ENCODE data around the gene ADGRF5.

Gene ADGRF5

DNA sequence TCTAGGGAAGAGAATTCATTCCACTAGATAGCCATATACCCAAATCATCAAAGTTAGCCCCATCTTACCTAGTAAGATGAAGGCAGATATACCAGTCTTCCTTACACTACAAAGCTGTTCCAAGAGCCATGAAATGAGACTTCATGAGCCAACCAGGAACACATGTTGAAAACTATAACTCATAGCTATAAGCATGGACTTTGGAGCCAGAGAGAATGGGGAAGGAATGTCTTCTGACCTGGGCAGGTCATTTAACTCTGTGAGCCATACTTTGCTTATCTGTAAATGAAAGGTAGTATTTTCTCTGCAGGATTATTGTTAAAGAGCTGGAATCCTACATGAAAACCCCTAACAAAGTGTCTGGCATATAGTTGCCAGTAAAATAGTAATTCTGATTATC is 27.3 kb downstream of the ADGRF5 start:
- no peak overlapping the region; the same call in 1 of the 2 replicates for H3K27ac ChIP-seq
- TF ChIP-seq, protein P1, sequence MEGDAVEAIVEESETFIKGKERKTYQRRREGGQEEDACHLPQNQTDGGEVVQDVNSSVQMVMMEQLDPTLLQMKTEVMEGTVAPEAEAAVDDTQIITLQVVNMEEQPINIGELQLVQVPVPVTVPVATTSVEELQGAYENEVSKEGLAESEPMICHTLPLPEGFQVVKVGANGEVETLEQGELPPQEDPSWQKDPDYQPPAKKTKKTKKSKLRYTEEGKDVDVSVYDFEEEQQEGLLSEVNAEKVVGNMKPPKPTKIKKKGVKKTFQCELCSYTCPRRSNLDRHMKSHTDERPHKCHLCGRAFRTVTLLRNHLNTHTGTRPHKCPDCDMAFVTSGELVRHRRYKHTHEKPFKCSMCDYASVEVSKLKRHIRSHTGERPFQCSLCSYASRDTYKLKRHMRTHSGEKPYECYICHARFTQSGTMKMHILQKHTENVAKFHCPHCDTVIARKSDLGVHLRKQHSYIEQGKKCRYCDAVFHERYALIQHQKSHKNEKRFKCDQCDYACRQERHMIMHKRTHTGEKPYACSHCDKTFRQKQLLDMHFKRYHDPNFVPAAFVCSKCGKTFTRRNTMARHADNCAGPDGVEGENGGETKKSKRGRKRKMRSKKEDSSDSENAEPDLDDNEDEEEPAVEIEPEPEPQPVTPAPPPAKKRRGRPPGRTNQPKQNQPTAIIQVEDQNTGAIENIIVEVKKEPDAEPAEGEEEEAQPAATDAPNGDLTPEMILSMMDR (conservative IDR thresholded peaks at IDR 0.05): no peak
- no peak for TF ChIP-seq ZFX (IDR thresholded peaks at IDR 0.05)

DNA sequence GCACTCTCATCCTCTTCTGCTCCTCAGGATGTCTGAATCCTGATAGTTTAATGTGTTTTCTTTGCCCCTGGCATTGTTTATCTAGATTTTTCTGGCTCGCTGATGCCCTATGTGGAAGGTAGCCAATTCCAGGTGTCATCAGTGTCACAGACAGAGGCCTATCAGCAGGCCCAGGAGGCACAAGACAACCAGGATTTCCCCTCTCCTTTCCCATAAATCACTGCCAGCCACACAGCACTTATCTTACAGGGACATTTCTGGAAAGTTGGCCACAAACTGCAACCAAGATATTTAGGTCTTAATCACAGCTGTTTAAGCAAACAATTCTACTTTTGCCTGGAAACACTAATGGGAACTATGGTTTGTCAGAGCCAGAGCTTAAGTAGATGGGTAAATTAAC is 28.1 kb downstream of the ADGRF5 start:
- H3K27ac ChIP-seq: peak overlapping the region; percentile 39
- TF ChIP-seq, protein P1 (conservative IDR thresholded peaks at IDR 0.05): no peak
- TF ChIP-seq ZFX (IDR thresholded peaks at IDR 0.05): no peak

DNA sequence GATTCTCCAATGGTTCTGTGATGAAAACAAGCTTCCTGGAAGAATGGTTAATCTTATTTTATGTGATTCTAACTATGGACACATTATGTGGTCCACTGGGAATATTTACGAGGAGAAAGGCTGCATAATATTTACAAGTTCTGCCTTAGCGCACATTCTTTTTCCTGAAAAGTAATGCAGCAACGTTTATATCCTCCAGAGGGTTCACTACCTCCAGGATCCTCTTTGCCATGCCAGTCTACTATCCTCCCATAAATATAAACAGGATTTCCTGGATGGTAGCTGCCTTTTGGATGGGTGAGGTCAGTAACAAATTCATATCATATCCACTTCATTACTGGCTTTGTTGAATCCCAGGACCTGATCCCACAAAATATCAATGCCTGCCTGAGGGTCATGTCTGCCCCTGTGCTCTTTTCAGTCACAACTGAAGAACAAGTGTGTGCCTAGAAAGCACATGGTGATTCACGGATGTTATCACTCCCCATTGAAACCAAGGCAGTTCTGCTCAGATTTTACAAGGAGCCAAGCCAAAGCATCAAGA is 30.4 kb downstream of the ADGRF5 start:
- TF ChIP-seq, protein P1 (conservative IDR thresholded peaks at IDR 0.05): peak; percentile 24
- TF ChIP-seq ZFX (IDR thresholded peaks at IDR 0.05): no peak
- H3K27ac ChIP-seq: no peak overlapping the region

DNA sequence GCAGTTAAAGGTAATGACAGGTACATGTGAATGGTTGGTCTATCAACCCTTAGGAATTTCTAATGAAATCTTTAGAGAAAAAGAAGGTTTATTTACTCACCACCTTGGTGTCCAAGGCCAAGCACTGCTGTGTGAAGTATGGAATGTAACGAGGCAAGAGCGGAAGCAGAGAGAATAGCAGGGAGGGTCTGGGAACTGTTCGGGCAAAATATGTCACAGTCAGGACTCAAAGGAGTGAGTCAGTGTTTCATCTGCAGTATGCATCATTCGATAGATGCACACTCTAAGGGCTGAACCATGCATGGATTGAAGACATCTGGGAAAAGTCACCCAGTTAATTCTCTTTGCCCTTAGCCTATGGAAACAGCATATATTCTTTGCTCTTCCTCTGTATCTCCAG is 33.2 kb downstream of the ADGRF5 start:
- no peak overlapping the region for H3K27ac ChIP-seq
- TF ChIP-seq, protein P1 (conservative IDR thresholded peaks at IDR 0.05): no peak
- no peak for TF ChIP-seq ZFX (IDR thresholded peaks at IDR 0.05)

DNA sequence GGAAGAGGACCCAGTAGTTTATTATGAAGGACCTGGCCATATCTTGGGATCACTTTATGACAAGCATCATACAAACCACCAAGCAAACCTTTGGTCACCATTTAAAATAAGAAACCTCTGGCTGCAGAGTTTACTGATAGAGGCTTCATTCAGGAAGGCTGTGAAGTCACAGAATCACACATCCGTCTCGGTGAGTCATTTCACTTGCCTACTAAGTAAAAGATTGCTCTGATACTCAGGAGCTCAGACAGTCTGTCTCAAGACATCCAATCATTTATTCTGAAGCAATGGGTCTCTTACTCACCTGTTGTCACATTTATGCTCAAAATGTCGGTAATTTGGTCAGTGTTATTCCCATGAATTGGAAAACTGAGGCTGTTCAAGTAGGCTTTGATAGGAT is 33.7 kb downstream of the ADGRF5 start:
- no peak overlapping the region for H3K27ac ChIP-seq
- no peak for TF ChIP-seq ZFX (IDR thresholded peaks at IDR 0.05)
- TF ChIP-seq, protein P1 (conservative IDR thresholded peaks at IDR 0.05): no peak

DNA sequence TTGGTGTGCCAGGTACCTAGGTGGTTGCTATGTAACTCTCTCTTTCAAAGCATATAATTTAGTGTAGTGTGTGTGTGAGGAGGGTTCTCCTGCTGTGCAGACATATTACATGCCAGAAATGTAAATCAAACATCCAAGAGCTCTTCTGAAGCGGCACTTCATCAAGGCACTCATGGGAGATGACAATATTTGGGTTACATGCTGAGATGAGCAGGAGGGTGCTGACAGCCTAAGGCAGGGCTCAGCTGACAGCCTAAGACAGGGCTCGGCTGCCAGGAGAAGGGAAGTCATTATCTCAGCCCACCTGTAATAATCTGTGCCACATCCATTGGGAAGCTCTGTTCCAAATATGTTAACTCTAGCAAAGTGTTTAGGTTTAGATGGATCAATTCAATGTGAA is 39.1 kb downstream of the ADGRF5 start:
- no peak for TF ChIP-seq ZFX (IDR thresholded peaks at IDR 0.05)
- TF ChIP-seq, protein P1 (conservative IDR thresholded peaks at IDR 0.05): no peak
- no peak overlapping the region for H3K27ac ChIP-seq

DNA sequence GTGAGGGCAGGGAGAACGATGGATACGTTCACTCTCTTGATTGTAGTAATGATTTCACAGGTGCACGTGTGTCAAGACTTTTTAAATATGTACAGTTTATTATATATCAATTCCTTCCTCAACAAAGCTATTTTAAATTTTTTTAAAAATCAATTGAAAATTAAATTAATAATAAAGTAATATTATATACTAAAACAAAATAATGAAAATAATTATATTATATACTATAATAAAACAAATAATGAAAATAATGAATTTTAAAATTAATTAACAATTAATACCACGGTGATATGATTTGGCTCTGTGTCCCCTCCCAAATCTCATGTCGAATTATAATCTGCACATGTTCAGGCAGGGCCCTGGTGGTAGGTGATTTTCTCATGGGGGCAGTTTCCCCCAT is 42.7 kb downstream of the ADGRF5 start:
- H3K27ac ChIP-seq: no peak overlapping the region
- TF ChIP-seq, protein P1 (conservative IDR thresholded peaks at IDR 0.05): no peak
- TF ChIP-seq ZFX (IDR thresholded peaks at IDR 0.05): no peak
